ENCODE measurements around the gene NDST4. TPM values are rescaled to one million over a fixed set of nuclear protein-coding genes. Genes with fewer than 3 reads are reported as not detected.

The NDST4 gene
- total and polyA plus RNA-seq, 4 donors = not detected

DNA sequence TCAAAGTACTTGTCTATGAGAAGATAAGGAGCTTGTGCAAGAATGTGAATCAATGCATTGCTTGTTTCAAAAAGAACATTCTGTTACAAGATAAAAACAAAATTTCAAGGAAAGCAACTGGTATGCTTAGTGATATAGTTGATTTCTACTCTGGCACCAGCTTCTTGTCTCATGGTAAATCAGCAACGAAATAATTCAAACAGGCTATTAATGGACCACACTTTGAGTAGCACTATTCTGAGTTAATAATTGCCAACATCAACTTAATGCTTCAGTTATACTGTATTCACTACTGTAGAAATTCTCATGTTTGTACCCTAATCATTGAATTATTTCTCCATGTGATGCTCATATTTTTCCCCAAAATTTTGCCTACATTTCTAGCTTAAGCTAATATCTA is 252.6 kb downstream of the NDST4 start:
- Histone ChIP-seq H3K4me1 (ENCODE audit: control insufficient read depth in 4 of 4, insufficient read depth in 4 of 4, low read length in 3 of 4) (no peaks in the 10 kb centered on the region), H3K9ac (ENCODE audit: low read depth in 1 of 2, low read length in 2 of 2) (no peak overlapping the region), H3K9me3 (ENCODE audit: control insufficient read depth in 4 of 4, low read length in 3 of 4) (peaks cover 0 to 2% (median 0%) of the 10 kb centered on the region in 4 donors), H3K27ac (ENCODE audit: low read depth in 1 of 2, low read length in 2 of 2) (no peak overlapping the region), H3K36me3 (ENCODE audit: control insufficient read depth in 4 of 4, insufficient read depth in 3 of 4, low read depth in 1 of 4, low read length in 3 of 4) (no peaks in the 10 kb centered on the region), H3K27me3 (ENCODE audit: control insufficient read depth in 4 of 4, insufficient read depth in 4 of 4, low read length in 3 of 4) (no peaks in the 10 kb centered on the region), H3K4me3 (ENCODE audit: low read depth in 1 of 3, low read length in 3 of 3) (no peak overlapping the region)
- TF ChIP-seq HNF4G (IDR thresholded peaks at IDR 0.05) (no peak), RXRA (IDR thresholded peaks at IDR 0.05) (no peak), JUND (IDR thresholded peaks at IDR 0.05) (no peak), GABPA (IDR thresholded peaks at IDR 0.05 in 1 of 2, conservative IDR thresholded peaks at IDR 0.05 in 1 of 2) (no peak), FOXA1 (IDR thresholded peaks at IDR 0.05) (no peak), NR2F2 (IDR thresholded peaks at IDR 0.05) (no peak)
- TF ChIP-seq, protein P1, sequence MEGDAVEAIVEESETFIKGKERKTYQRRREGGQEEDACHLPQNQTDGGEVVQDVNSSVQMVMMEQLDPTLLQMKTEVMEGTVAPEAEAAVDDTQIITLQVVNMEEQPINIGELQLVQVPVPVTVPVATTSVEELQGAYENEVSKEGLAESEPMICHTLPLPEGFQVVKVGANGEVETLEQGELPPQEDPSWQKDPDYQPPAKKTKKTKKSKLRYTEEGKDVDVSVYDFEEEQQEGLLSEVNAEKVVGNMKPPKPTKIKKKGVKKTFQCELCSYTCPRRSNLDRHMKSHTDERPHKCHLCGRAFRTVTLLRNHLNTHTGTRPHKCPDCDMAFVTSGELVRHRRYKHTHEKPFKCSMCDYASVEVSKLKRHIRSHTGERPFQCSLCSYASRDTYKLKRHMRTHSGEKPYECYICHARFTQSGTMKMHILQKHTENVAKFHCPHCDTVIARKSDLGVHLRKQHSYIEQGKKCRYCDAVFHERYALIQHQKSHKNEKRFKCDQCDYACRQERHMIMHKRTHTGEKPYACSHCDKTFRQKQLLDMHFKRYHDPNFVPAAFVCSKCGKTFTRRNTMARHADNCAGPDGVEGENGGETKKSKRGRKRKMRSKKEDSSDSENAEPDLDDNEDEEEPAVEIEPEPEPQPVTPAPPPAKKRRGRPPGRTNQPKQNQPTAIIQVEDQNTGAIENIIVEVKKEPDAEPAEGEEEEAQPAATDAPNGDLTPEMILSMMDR (IDR thresholded peaks at IDR 0.05; ENCODE audit: low read depth, low read length, missing input control) = no peak
- TF ChIP-seq, protein P2, sequence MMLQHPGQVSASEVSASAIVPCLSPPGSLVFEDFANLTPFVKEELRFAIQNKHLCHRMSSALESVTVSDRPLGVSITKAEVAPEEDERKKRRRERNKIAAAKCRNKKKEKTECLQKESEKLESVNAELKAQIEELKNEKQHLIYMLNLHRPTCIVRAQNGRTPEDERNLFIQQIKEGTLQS (IDR thresholded peaks at IDR 0.05) = no peak
- TF ChIP-seq, protein P3, sequence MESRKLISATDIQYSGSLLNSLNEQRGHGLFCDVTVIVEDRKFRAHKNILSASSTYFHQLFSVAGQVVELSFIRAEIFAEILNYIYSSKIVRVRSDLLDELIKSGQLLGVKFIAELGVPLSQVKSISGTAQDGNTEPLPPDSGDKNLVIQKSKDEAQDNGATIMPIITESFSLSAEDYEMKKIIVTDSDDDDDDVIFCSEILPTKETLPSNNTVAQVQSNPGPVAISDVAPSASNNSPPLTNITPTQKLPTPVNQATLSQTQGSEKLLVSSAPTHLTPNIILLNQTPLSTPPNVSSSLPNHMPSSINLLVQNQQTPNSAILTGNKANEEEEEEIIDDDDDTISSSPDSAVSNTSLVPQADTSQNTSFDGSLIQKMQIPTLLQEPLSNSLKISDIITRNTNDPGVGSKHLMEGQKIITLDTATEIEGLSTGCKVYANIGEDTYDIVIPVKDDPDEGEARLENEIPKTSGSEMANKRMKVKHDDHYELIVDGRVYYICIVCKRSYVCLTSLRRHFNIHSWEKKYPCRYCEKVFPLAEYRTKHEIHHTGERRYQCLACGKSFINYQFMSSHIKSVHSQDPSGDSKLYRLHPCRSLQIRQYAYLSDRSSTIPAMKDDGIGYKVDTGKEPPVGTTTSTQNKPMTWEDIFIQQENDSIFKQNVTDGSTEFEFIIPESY (IDR thresholded peaks at IDR 0.05) = no peak
- DNase-seq (ENCODE audit: low spot score) = no peak
- 55% methylated on average over 1 of the region's 1 CpG for WGBS

DNA sequence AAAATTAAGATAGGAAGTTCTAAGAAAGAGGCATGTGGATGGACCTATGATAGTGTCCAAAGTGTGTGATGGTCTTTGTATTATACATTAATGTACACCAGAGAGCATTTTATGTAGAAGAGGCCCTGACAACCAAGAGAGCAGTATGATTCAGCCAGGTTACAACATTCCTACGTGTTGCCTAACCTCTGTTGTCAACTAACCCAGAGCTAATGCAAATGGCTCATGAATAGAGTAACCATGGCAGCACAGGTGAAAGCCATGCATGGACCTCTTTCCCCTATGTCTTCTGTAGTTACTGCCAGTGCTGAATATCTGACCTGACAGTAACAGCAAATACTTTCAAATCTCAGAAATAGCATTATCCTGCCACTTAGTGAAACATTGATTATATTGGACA is 255.6 kb downstream of the NDST4 start:
- Histone ChIP-seq H3K27me3 (ENCODE audit: control insufficient read depth in 4 of 4, insufficient read depth in 4 of 4, low read length in 3 of 4) (no peaks in the 10 kb centered on the region), H3K4me3 (ENCODE audit: low read depth in 1 of 3, low read length in 3 of 3) (no peak overlapping the region), H3K9me3 (ENCODE audit: control insufficient read depth in 4 of 4, low read length in 3 of 4) (peaks cover 0 to 2% (median 0%) of the 10 kb centered on the region in 4 donors), H3K9ac (ENCODE audit: low read depth in 1 of 2, low read length in 2 of 2) (no peak overlapping the region), H3K36me3 (ENCODE audit: control insufficient read depth in 4 of 4, insufficient read depth in 3 of 4, low read depth in 1 of 4, low read length in 3 of 4) (no peaks in the 10 kb centered on the region), H3K4me1 (ENCODE audit: control insufficient read depth in 4 of 4, insufficient read depth in 4 of 4, low read length in 3 of 4) (no peaks in the 10 kb centered on the region), H3K27ac (ENCODE audit: low read depth in 1 of 2, low read length in 2 of 2) (no peak overlapping the region)
- DNase-seq (ENCODE audit: low spot score) = no peak
- TF ChIP-seq, protein P4, sequence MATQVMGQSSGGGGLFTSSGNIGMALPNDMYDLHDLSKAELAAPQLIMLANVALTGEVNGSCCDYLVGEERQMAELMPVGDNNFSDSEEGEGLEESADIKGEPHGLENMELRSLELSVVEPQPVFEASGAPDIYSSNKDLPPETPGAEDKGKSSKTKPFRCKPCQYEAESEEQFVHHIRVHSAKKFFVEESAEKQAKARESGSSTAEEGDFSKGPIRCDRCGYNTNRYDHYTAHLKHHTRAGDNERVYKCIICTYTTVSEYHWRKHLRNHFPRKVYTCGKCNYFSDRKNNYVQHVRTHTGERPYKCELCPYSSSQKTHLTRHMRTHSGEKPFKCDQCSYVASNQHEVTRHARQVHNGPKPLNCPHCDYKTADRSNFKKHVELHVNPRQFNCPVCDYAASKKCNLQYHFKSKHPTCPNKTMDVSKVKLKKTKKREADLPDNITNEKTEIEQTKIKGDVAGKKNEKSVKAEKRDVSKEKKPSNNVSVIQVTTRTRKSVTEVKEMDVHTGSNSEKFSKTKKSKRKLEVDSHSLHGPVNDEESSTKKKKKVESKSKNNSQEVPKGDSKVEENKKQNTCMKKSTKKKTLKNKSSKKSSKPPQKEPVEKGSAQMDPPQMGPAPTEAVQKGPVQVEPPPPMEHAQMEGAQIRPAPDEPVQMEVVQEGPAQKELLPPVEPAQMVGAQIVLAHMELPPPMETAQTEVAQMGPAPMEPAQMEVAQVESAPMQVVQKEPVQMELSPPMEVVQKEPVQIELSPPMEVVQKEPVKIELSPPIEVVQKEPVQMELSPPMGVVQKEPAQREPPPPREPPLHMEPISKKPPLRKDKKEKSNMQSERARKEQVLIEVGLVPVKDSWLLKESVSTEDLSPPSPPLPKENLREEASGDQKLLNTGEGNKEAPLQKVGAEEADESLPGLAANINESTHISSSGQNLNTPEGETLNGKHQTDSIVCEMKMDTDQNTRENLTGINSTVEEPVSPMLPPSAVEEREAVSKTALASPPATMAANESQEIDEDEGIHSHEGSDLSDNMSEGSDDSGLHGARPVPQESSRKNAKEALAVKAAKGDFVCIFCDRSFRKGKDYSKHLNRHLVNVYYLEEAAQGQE (IDR thresholded peaks at IDR 0.05) = no peak
- TF ChIP-seq, protein P1 (IDR thresholded peaks at IDR 0.05; ENCODE audit: low read depth, low read length, missing input control) = no peak
- no peak for TF ChIP-seq NR2F2 (IDR thresholded peaks at IDR 0.05)
- TF ChIP-seq HNF4G (IDR thresholded peaks at IDR 0.05) = no peak
- no peak for TF ChIP-seq JUND (IDR thresholded peaks at IDR 0.05)
- no peak for TF ChIP-seq HNF4A (conservative IDR thresholded peaks at IDR 0.05)
- TF ChIP-seq RXRA (IDR thresholded peaks at IDR 0.05) = no peak
- no peak for TF ChIP-seq EGR1 (IDR thresholded peaks at IDR 0.05; ENCODE audit: low read depth in 2 of 2)
- no peak for TF ChIP-seq GABPA (IDR thresholded peaks at IDR 0.05 in 1 of 2, conservative IDR thresholded peaks at IDR 0.05 in 1 of 2)
- TF ChIP-seq, protein P5, sequence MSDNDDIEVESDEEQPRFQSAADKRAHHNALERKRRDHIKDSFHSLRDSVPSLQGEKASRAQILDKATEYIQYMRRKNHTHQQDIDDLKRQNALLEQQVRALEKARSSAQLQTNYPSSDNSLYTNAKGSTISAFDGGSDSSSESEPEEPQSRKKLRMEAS (IDR thresholded peaks at IDR 0.05) = no peak
- TF ChIP-seq RAD21 (IDR thresholded peaks at IDR 0.05) = no peak
- no peak for TF ChIP-seq FOXA2 (IDR thresholded peaks at IDR 0.05)
- no peak for TF ChIP-seq TAF1 (conservative IDR thresholded peaks at IDR 0.05)
- no peak for TF ChIP-seq SP1 (IDR thresholded peaks at IDR 0.05)
- no peak for TF ChIP-seq YY1 (IDR thresholded peaks at IDR 0.05)
- TF ChIP-seq, protein P3 (IDR thresholded peaks at IDR 0.05) = no peak
- TF ChIP-seq, protein P2 (IDR thresholded peaks at IDR 0.05) = no peak
- no peak for TF ChIP-seq FOXA1 (IDR thresholded peaks at IDR 0.05)
- 22% methylated on average over 1 of the region's 1 CpG for WGBS

Data from liver (tissue), 9 donors.